HG03565 (cell line): ENCODE results near the gene INTS6.

Experiments
- ATAC-seq: cut with Tn5 transposase; IDR thresholded peaks from one replicate; pipeline ENCODE4 v1.9.1; 2021; ENCODE audit warnings: mild to moderate bottlenecking, moderate library complexity; ENCODE audit not compliant: unreplicated experiment

The INTS6 gene

DNA sequence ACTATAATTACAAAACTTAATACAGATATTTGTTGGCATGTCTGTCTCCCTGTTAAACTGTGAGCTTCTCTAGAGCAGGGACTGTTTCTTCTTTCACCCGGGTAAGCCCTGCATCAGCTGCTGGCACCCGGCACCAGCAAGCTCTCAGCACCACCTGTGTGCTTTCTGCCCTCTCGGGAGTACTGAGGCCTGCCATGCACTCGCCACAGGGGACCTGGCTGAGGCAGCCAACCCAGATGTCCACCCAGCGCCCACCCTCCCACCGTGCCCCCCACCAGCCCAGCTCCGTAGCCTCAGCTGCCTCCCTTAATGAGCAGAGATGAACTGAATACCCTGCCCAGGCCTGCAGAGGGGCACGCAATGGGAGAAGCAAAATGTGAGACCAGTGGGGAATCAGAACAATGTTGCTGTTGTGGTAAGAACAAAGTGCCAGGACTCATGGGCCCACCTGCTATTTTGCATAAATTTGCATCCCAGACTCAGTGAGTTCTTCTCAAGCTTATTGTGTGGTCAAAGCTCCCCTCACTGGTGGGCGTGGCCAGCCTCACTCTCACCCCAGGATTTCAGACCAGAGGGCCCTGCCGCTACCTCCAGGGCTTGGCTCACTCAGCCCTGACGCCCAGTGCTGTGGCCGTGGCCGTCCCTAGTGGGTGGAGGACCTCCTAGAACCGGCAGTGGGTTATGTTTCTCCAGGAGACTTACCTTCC lies 128.0 kb downstream of the INTS6 start:
- ATAC-seq: no peak

DNA sequence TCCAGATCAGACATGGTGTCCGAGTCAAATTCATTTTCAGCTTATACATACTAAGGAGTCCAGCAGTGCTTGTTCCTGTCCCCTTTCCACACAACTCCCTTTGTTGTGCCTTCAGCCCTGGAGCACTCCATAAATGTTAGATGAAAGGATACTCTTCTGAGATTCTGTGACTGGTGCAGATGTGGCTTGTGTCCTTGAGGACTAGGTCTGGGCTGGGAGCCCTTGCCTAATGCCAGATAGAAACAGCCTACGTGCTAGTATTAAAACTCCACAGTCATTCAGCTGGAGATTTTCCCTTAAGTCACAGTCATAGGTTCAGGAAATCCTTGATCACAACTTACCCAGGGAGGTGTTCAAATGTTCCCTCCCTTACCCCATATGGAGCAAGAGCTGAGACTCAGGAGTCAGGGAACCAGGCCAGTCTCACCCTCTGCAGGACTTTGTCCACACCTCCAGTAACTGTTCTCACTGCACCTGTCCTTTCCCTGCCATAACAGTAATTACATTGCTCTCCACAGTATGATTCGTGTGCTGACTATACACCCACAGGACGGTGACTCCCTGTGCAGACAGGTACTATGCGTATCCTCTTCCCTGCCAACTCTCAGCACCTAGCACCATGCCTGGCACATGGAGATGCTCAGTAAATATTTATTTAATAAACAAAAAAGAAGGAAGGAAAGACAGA lies 128.9 kb downstream of the INTS6 start:
- ATAC-seq: no peak

DNA sequence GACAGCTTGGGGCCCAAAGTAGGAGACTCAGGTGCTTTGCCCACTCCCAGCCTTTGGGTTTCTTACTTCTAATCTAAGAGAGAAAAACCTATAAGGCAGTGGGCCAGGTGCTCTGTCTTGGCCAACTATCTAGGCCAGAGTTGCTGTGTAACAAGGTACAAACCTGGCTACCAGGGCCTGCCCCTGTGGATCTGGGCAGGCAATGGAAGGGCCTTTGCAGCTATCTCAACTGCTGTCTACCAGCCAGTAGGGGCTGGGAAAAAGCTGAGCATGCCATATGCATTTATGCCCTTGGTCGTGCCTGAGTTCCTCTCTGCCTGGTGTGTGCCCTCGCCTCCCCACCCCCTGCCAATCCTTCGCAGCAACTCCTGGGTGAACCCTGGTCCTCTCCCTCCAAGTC lies 130.0 kb downstream of the INTS6 start:
- ATAC-seq: no peak

- ATAC-seq: no peak
These were observed 131.0 kb downstream of the INTS6 start for GRCh38 chr13:51321836-51322235.

GRCh38 chr13:51318876-51319275 lies 134.0 kb downstream of the INTS6 start:
- ATAC-seq: no peak

DNA sequence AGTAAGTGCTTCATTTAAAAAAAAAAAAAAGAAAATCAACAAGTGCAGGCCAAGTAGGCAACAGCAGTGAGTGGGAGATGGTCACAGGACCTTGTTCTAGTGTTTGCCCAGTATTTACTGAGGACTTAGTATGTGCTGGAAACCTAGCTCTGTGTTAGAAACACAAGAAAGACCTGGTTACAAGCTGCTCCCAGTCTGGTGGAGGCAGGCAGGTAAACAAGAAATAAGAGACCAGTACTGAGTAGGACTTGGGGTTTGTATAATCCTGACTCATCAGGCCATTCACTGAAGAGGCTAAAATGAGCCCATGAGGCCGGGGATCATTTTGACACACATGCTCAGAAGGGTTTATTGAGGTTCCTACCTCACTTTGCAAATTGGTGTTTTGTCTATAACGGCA lies 134.8 kb downstream of the INTS6 start:
- ATAC-seq: no peak

- no peak for ATAC-seq
These were observed 135.6 kb downstream of the INTS6 start for GRCh38 chr13:51317262-51317661.

- ATAC-seq: no peak
These were observed 139.2 kb downstream of the INTS6 start for GRCh38 chr13:51313619-51314018.

DNA sequence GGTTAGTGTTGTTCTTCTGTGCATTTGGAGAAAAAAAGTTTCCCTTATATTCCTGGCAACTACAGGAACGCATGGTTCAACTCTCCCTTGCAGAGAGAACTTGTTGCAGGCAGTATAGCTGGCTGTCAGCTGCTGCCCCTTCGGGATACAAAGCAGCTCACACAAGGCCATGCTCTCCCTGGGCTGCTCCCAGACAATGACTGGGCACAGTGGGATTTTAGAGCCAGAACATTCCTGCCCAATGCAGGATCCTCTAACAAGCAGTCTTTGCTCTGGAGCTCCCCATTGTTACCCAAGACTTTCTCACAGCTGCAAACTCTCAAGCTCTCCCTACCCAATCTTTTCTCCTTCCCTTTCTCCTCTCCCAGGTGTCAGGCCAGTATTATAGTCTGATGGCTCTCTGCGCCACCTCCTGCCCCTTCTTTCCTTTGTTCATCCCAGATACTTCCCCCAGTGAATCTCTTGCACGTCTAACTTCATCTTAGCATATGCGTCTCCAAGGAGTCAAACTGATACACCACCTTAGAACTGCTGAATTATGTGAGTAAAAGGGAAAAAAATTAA lies 140.8 kb downstream of the INTS6 start:
- no peak for ATAC-seq
